Tibial nerve (tissue), 4 donors: Measurements from ENCODE around the gene HRCT1.
A peak's percentile ranks its signal among the peaks of the same experiment; 100 is the strongest.

ENCODE experiments used
- EP300 ChIP-seq, 2 donors: sonication (generic); formaldehyde crosslinking; IDR thresholded peaks; one replicate each; pipeline ENCODE4 v1.6.1; 2017; ENCODE audit warnings: antibody characterized with exemption in 2 of 2, mild to moderate bottlenecking in 1 of 2
- POLR2A ChIP-seq, 2 donors: fragments of 450-650 bp; IDR thresholded peaks; one replicate each; pipeline ENCODE4 v1.6.1; 2017; ENCODE audit warnings: antibody characterized with exemption in 2 of 2, mild to moderate bottlenecking in 2 of 2, moderate library complexity in 2 of 2
- TF ChIP-seq, protein P1 (sequence below), 5 experiments: fragments of 200-600 bp in 3 of 5; fragments of 450-650 bp in 2 of 5; sonication (generic) in 3 of 5; IDR thresholded peaks; one replicate each; pipeline ENCODE4 v1.5.1; 2016 to 2019; ENCODE audit warnings: antibody characterized with exemption in 5 of 5, mild to moderate bottlenecking in 3 of 5, moderate library complexity in 2 of 5

DNA sequence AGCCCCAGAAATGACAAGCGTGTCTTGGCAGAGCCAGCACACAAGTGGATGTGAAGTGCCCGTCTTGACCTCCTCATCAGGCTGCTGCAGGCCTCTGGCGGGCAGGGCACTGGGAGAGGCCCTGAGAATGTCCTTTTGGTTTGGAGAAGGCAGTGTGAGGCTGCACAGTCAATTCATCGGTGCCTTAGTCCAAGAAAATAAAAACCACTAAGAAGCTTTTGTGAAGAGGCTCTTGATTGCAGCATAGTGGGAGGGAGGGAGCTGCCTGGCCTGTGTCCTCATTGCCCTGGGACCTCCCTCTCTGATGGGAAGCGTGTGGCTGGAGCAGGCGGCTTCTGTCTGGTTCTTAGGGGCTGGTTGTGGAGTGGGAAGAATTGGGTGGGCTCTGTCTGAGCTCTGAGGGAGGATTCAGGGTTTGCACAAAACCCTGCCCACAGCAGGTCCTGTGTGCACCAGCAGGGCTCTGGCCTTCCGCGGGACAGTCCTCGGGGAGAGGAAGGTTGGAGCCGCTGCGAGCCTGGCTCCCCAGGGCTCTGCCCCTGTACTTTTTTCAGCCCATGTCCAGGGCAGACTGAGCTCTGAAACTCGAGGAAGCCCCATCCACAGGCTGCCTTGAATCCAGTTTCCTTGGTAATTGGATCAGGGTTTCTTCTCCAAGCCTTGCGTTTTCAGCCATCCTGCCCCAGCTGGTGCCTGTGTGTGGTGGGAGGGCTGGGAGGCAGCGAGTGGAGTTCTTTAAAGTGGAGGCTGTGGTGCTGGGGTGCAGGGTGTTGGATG is 1.1 kb downstream of the HRCT1 start:
- TF ChIP-seq, protein P1, sequence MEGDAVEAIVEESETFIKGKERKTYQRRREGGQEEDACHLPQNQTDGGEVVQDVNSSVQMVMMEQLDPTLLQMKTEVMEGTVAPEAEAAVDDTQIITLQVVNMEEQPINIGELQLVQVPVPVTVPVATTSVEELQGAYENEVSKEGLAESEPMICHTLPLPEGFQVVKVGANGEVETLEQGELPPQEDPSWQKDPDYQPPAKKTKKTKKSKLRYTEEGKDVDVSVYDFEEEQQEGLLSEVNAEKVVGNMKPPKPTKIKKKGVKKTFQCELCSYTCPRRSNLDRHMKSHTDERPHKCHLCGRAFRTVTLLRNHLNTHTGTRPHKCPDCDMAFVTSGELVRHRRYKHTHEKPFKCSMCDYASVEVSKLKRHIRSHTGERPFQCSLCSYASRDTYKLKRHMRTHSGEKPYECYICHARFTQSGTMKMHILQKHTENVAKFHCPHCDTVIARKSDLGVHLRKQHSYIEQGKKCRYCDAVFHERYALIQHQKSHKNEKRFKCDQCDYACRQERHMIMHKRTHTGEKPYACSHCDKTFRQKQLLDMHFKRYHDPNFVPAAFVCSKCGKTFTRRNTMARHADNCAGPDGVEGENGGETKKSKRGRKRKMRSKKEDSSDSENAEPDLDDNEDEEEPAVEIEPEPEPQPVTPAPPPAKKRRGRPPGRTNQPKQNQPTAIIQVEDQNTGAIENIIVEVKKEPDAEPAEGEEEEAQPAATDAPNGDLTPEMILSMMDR (IDR thresholded peaks at IDR 0.05) = peak in 1 of 5 experiments; percentile 20
- TF ChIP-seq POLR2A (IDR thresholded peaks at IDR 0.05) (peak in 1 of 2 donors; percentile 52), EP300 (IDR thresholded peaks at IDR 0.05) (peak in 1 of 2 donors; percentile 85)
